Pancreas (tissue), 10 donors: ENCODE results near the gene PPP1R14B. TPM values are rescaled to one million over a fixed set of nuclear protein-coding genes. Genes with fewer than 3 reads are reported as not detected.

Source experiments
- ATAC-seq, 4 donors: fragments of 200-7000 bp; cut with Tn5 transposase; one replicate each; pipeline versions ENCODE4 v1.8.0 to v1.9.1; 2020; ENCODE audit warnings: mild to moderate bottlenecking in 4 of 4, moderate library complexity in 4 of 4
- DNase-seq, 6 donors: peaks; one replicate each; pipeline ENCODE4 v3.0.0-alpha.2; 2020
- FAIRE-seq: peaks from 2 replicates; lab custom pipeline; 2012; peaks lifted over from hg19 to GRCh38; lab: Jason Lieb, UNC
- H3K27ac ChIP-seq, 4 donors: fragments of 200-600 bp; sonication (generic); 1 replicate in 3 of 4; 2 replicates in 1 of 4; pipeline versions ENCODE4 v1.5.0 to v1.8.0; 2020
- H3K27me3 ChIP-seq, 4 donors: fragments of 200-600 bp; one replicate each; pipeline ENCODE4 v1.8.0; 2021
- H3K36me3 ChIP-seq, 3 donors: fragments of 200-600 bp; sonication (generic) in 1 of 3; one replicate each; pipeline versions ENCODE4 v1.5.0 to v1.8.0; 2020 to 2021
- H3K4me1 ChIP-seq, 3 donors: fragments of 200-600 bp; one replicate each; pipeline ENCODE4 v1.8.0; 2021
- H3K4me3 ChIP-seq, 4 donors: fragments of 200-600 bp; sonication (generic) in 2 of 4; one replicate each; pipeline versions ENCODE4 v1.5.0 to v1.8.0; 2020 to 2021
- H3K9me3 ChIP-seq, 4 donors: fragments of 200-600 bp; one replicate each; pipeline ENCODE4 v1.8.0; 2021
- CTCF ChIP-seq, 4 donors: fragments of 200-600 bp; sonication (generic) in 3 of 4; IDR thresholded peaks; one replicate each; pipeline versions ENCODE4 v1.5.0 to v1.8.0; 2021; ENCODE audit warnings: antibody characterized with exemption in 4 of 4
- WGBS, 2 donors: extraction: QIAGEN DNeasy Blood & Tissue Kit; methylation state at CpG; one replicate each; pipeline ENCODE4 v1.1.7; 2013; 5-methylcytosine and 5-hydroxymethylcytosine counted together
- intact Hi-C, 3 donors: fragments of 100-400 bp; cut with DNase I; formaldehyde crosslinking; loops; one replicate each; pipeline versions ENCODE4 v1.11.1 to v1.14.2; 2022
- polyA plus RNA-seq, 2 donors: library from polyadenylated mRNA; stranded (reverse); fragments of 200-250 nt; gene quantifications; one replicate each; pipeline ENCODE4 v1.2.3, GENCODE V29; 2013
- total RNA-seq, 6 donors: library from RNA; stranded (reverse); fragmentation: NEBNext Ultra II Directional in 4 of 6; extraction: Animal tissue kit (Norgen Biotek cat#: 25700) in 4 of 6; gene quantifications; one replicate each; pipeline versions ENCODE4 v1.2.1 to v1.2.4, GENCODE V29; 2021 to 2023
- donor health status: healthy with polysubstance abuse.
- donor health status: DM: no; HTN: no; CAD: no; lungs with moderate emphysema.
- donor health status: DM: no; HTN: no; CAD: no.
- donor health status: control.
- donor health status: control.
- donor health status: Bipolar disorder and iron deficiency.
- donor health status: DM: yes; HTN: yes; CAD: no.
- donor health status: DM: no; HTN: no; CAD: no.
- donor health status: DM: no; HTN: no; CAD: no.
- donor health status: DM: yes; HTN: yes; CAD: no.

PPP1R14B gene
- total and polyA plus RNA-seq, 8 donors = 81.6 to 180 (median 119) TPM

- DNase-seq (no peak), FAIRE-seq (no peak)
- intact Hi-C loops = loop anchor here in 1 of 3 donors (10.0 kb wide), 1 partner anchor 91 kb away; the partner anchor contains the start of gene KCNK4
Measured at GRCh38 chr11:64203421-64204079, 43.2 kb downstream of the PPP1R14B start.

GRCh38 chr11:64202992-64203391, 43.8 kb downstream of the PPP1R14B start:
- Histone ChIP-seq H3K4me1 (peaks cover 0 to 3% (median 0%) of the 10 kb centered on the region in 3 donors), H3K27me3 (no peaks in the 10 kb centered on the region), H3K4me3 (no peak overlapping the region), H3K27ac (no peak overlapping the region), H3K9me3 (no peaks in the 10 kb centered on the region), H3K36me3 (peaks cover 4 to 38% (median 20%) of the 10 kb centered on the region in 3 donors)
- intact Hi-C loops = loop anchor here in 1 of 3 donors (10.0 kb wide), 1 partner anchor 92 kb away; the partner anchor contains the start of gene KCNK4
- no peak for ATAC-seq
- no peak for TF ChIP-seq CTCF (IDR thresholded peaks at IDR 0.05)
- 89% methylated on average over 9 of the region's 9 CpGs for WGBS, 2 donors
- DNase-seq = no peak
- no peak for FAIRE-seq

More at GRCh38 chr11:64203421-64204079, 43.2 kb downstream of the PPP1R14B start:
- Histone ChIP-seq H3K4me3 (no peak overlapping the region), H3K9me3 (no peaks in the 10 kb centered on the region), H3K36me3 (peaks cover 4 to 34% (median 15%) of the 10 kb centered on the region in 3 donors), H3K4me1 (peaks cover 0 to 3% (median 0%) of the 10 kb centered on the region in 3 donors), H3K27ac (no peak overlapping the region), H3K27me3 (no peaks in the 10 kb centered on the region)
- ATAC-seq = no peak
- TF ChIP-seq CTCF (IDR thresholded peaks at IDR 0.05) = no peak
- WGBS, 2 donors = 89 to 93% methylated on average over 27 of the region's 27 CpGs

- no peaks in the 10 kb centered on the region for H3K9me3 ChIP-seq
- no peak overlapping the region for H3K27ac ChIP-seq
- peaks cover 0 to 3% (median 0%) of the 10 kb centered on the region in 3 donors for H3K4me1 ChIP-seq
- WGBS, 2 donors = 56 to 65% methylated on average over 3 of the region's 3 CpGs
- FAIRE-seq (no peak), DNase-seq (no peak), ATAC-seq (no peak)
- H3K4me3 ChIP-seq = no peak overlapping the region
- intact Hi-C loops = loop anchor here in 1 of 3 donors (10.0 kb wide), 1 partner anchor 93 kb away; the partner anchor contains the start of gene KCNK4
- no peaks in the 10 kb centered on the region for H3K27me3 ChIP-seq
- peaks cover 7 to 52% (median 35%) of the 10 kb centered on the region in 3 donors for H3K36me3 ChIP-seq
- no peak for TF ChIP-seq CTCF (IDR thresholded peaks at IDR 0.05)
Measured at GRCh38 chr11:64201543-64201942, 45.2 kb downstream of the PPP1R14B start.

- no peaks in the 10 kb centered on the region for H3K9me3 ChIP-seq
- no peak for FAIRE-seq
Measured at GRCh38 chr11:64198511-64198910, 48.2 kb downstream of the PPP1R14B start.

More at GRCh38 chr11:64198511-64198910, 48.2 kb downstream of the PPP1R14B start:
- H3K4me1 ChIP-seq = no peaks in the 10 kb centered on the region
- WGBS, 2 donors = 93 to 96% methylated on average over 2 of the region's 2 CpGs
- H3K36me3 ChIP-seq = peaks cover 19 to 75% (median 55%) of the 10 kb centered on the region in 3 donors
- intact Hi-C loops = no loop called here
- ATAC-seq = no peak
- no peak for TF ChIP-seq CTCF (IDR thresholded peaks at IDR 0.05)
- H3K27ac ChIP-seq = no peak overlapping the region
- no peak for DNase-seq
- H3K27me3 ChIP-seq = no peaks in the 10 kb centered on the region
- H3K4me3 ChIP-seq = no peak overlapping the region
